ENCODE measurements around the gene ZFYVE9. TPM values are rescaled to one million over a fixed set of nuclear protein-coding genes. Genes with fewer than 3 reads are reported as not detected.
A peak's percentile ranks its signal among the peaks of the same experiment; 100 is the strongest.

The ZFYVE9 gene
- total and polyA plus RNA-seq, 2 of the 13 experiments (the other 11 are each of a cell fraction or from before 2014, with no cell fraction given): 9.2 to 19.8 TPM

- peak; percentile 74; the same call in 1 of the 2 replicates for TF ChIP-seq KLF12 (CRISPR knock-in tag; IDR thresholded peaks at IDR 0.05; ENCODE audit: borderline replicate concordance)
- TF ChIP-seq ZNF782 (CRISPR knock-in tag; IDR thresholded peaks at IDR 0.05; ENCODE audit: borderline replicate concordance): peak; percentile 88
- TF ChIP-seq MED1 (CRISPR knock-in tag; IDR thresholded peaks at IDR 0.05): peak; percentile 57
- peak; percentile 52; the same call in 1 of the 2 replicates for TF ChIP-seq GMEB2 (CRISPR knock-in tag; IDR thresholded peaks at IDR 0.05; ENCODE audit: low read depth)
- TF ChIP-seq ZGPAT (CRISPR knock-in tag; IDR thresholded peaks at IDR 0.05): peak; percentile 86
- TF ChIP-seq GFI1 (CRISPR knock-in tag; IDR thresholded peaks at IDR 0.05; ENCODE audit: borderline replicate concordance): no peak; the same call in 1 of the 2 replicates
- TF ChIP-seq HNF4A (CRISPR knock-in tag; IDR thresholded peaks at IDR 0.05): no peak; the same call in 1 of the 2 replicates
- no peak for TF ChIP-seq MTA3 (CRISPR knock-in tag; IDR thresholded peaks at IDR 0.05)
- no peak for TF ChIP-seq CHCHD3 (CRISPR knock-in tag; IDR thresholded peaks at IDR 0.05)
- no peak for TF ChIP-seq CSRNP2 (CRISPR knock-in tag; conservative IDR thresholded peaks at IDR 0.05; ENCODE audit: low read depth)
- TF ChIP-seq MXI1 (IDR thresholded peaks at IDR 0.05; ENCODE audit: borderline replicate concordance, low read depth, low read length): peak; percentile 53; the same call in 1 of the 3 replicates
- peak; percentile 79 for TF ChIP-seq ZNF800 (CRISPR knock-in tag; IDR thresholded peaks at IDR 0.05)
- peak; percentile 85 for TF ChIP-seq MEIS2 (CRISPR knock-in tag; IDR thresholded peaks at IDR 0.05)
- no peak; the same call in 1 of the 2 replicates for TF ChIP-seq SOX13 (IDR thresholded peaks at IDR 0.05)
- TF ChIP-seq SOX13 (CRISPR knock-in tag; conservative IDR thresholded peaks at IDR 0.05 in 1 of 2, IDR thresholded peaks at IDR 0.05 in 1 of 2): no peak; a peak in 1 of 4 replicates
- no peak for TF ChIP-seq SP1 (IDR thresholded peaks at IDR 0.05)
- no peak for TF ChIP-seq SP1 (CRISPR knock-in tag; IDR thresholded peaks at IDR 0.05)
- TF ChIP-seq ZFP62 (CRISPR knock-in tag; IDR thresholded peaks at IDR 0.05): no peak
- no peak for TF ChIP-seq TRAFD1 (CRISPR knock-in tag; IDR thresholded peaks at IDR 0.05; ENCODE audit: borderline replicate concordance)
- TF ChIP-seq NFKB2 (CRISPR knock-in tag; IDR thresholded peaks at IDR 0.05; ENCODE audit: borderline replicate concordance): peak; percentile 94; the same call in 1 of the 2 replicates
- TF ChIP-seq ZBTB20 (CRISPR knock-in tag; IDR thresholded peaks at IDR 0.05; ENCODE audit: borderline replicate concordance, low read depth): peak; percentile 40; the same call in 1 of the 2 replicates
- peak; percentile 91 for TF ChIP-seq HDAC1 (CRISPR knock-in tag; IDR thresholded peaks at IDR 0.05)
Measured at GRCh38 chr1:52365746-52366516, 224.0 kb downstream of the ZFYVE9 start, which contains the start of gene CC2D1B (continued).

Measured in HepG2 (cell line).